Osteocyte (in vitro differentiated cells): ENCODE data around the gene EPS15. TPM values are rescaled to one million over a fixed set of nuclear protein-coding genes. Genes with fewer than 3 reads are reported as not detected.

Source experiments
- DNase-seq: peaks from one replicate; pipeline ENCODE4 v3.0.0; 2021; ENCODE audit warnings: mixed read lengths; ENCODE audit not compliant: unreplicated experiment; ENCODE audit errors: extremely low spot score
- H3K27ac Mint-ChIP-seq: one replicate; pipeline ENCODE4 v1.8.0; 2021; ENCODE audit warnings: mild to moderate bottlenecking, mixed read lengths; ENCODE audit not compliant: unreplicated experiment
- H3K27me3 Mint-ChIP-seq: one replicate; pipeline ENCODE4 v1.8.0; 2021; ENCODE audit warnings: mixed read lengths; ENCODE audit not compliant: unreplicated experiment
- H3K36me3 Mint-ChIP-seq: one replicate; pipeline ENCODE4 v1.8.0; 2021; ENCODE audit warnings: mixed read lengths; ENCODE audit not compliant: unreplicated experiment
- H3K4me1 Mint-ChIP-seq: one replicate; pipeline ENCODE4 v1.8.0; 2021; ENCODE audit warnings: mixed read lengths; ENCODE audit not compliant: unreplicated experiment
- H3K4me3 Mint-ChIP-seq: one replicate; pipeline ENCODE4 v1.8.0; 2021; ENCODE audit warnings: mild to moderate bottlenecking, moderate library complexity, mixed read lengths; ENCODE audit not compliant: unreplicated experiment
- H3K9me3 Mint-ChIP-seq: one replicate; pipeline ENCODE4 v1.8.0; 2021; ENCODE audit warnings: mixed read lengths; ENCODE audit not compliant: unreplicated experiment
- CTCF ChIP-seq: fragments of 200-600 bp; sonication (generic); IDR thresholded peaks from 2 replicates; pipeline ENCODE4 v1.5.0; 2021; ENCODE audit warnings: antibody characterized with exemption, mild to moderate bottlenecking, moderate library complexity
- total RNA-seq: library from RNA; stranded (reverse); gene quantifications from 2 replicates; pipeline ENCODE4 v1.2.1, GENCODE V29; 2021

Gene EPS15
- total RNA-seq, 1 donor from 2014 or later = 62.4 TPM

GRCh38 chr1:51517361-51518032 lies 1.6 kb downstream of the EPS15 start:
- no peaks in the 10 kb centered on the region for H3K9me3 Mint-ChIP-seq
- no peak for DNase-seq
- H3K4me3 Mint-ChIP-seq = peak overlapping the region; percentile 96
- TF ChIP-seq CTCF = no peak
- peaks cover 44% of the 10 kb centered on the region for H3K4me1 Mint-ChIP-seq
- H3K27me3 Mint-ChIP-seq = no peaks in the 10 kb centered on the region
- peaks cover 1% of the 10 kb centered on the region for H3K36me3 Mint-ChIP-seq
- peak overlapping the region; percentile 96 for H3K27ac Mint-ChIP-seq

- Mint-ChIP-seq H3K4me1 (peaks cover 48% of the 10 kb centered on the region), H3K27ac (no peak overlapping the region), H3K9me3 (no peaks in the 10 kb centered on the region), H3K36me3 (peaks cover 1% of the 10 kb centered on the region), H3K4me3 (peak overlapping the region; percentile 18), H3K27me3 (no peaks in the 10 kb centered on the region)
- TF ChIP-seq CTCF = no peak
- no peak for DNase-seq
These were observed 2.4 kb downstream of the EPS15 start for GRCh38 chr1:51516649-51517158.

GRCh38 chr1:51515982-51516648 lies 3.0 kb downstream of the EPS15 start:
- TF ChIP-seq CTCF = no peak
- no peak for DNase-seq
- peaks cover 48% of the 10 kb centered on the region for H3K4me1 Mint-ChIP-seq
- no peak overlapping the region for H3K27ac Mint-ChIP-seq
- no peaks in the 10 kb centered on the region for H3K27me3 Mint-ChIP-seq
- no peak overlapping the region for H3K4me3 Mint-ChIP-seq
- peaks cover 1% of the 10 kb centered on the region for H3K36me3 Mint-ChIP-seq
- H3K9me3 Mint-ChIP-seq = no peaks in the 10 kb centered on the region

- TF ChIP-seq CTCF = no peak
- Mint-ChIP-seq H3K27ac (no peak overlapping the region), H3K4me3 (no peak overlapping the region), H3K4me1 (peaks cover 48% of the 10 kb centered on the region), H3K9me3 (no peaks in the 10 kb centered on the region), H3K27me3 (no peaks in the 10 kb centered on the region), H3K36me3 (peaks cover 1% of the 10 kb centered on the region)
- DNase-seq = no peak
These were observed 3.6 kb downstream of the EPS15 start for GRCh38 chr1:51515312-51515960.

GRCh38 chr1:51514733-51515132 lies 4.3 kb downstream of the EPS15 start:
- no peak overlapping the region for H3K27ac Mint-ChIP-seq
- no peak overlapping the region for H3K4me3 Mint-ChIP-seq
- peaks cover 53% of the 10 kb centered on the region for H3K4me1 Mint-ChIP-seq
- no peaks in the 10 kb centered on the region for H3K9me3 Mint-ChIP-seq
- no peaks in the 10 kb centered on the region for H3K27me3 Mint-ChIP-seq
- no peak for TF ChIP-seq CTCF
- peaks cover 1% of the 10 kb centered on the region for H3K36me3 Mint-ChIP-seq
- DNase-seq = no peak
